Skin of body (tissue), 2 donors: ENCODE data around the gene SLFN11. TPM values are rescaled to one million over a fixed set of nuclear protein-coding genes. Genes with fewer than 3 reads are reported as not detected.
"Not testable (repeated sequence)": the region's sequence is repeated elsewhere in the genome, so short reads cannot be mapped to it uniquely, and the experiment has no call there.

Experiments used
- DNase-seq: peaks from one replicate; lab custom pipeline; 2025; lab: John Stamatoyannopoulos, UW
- total RNA-seq: library from RNA; depleted of rRNA; stranded (reverse); fragments of >200 nt; gene quantifications from one replicate; pipeline ENCODE4 v1.2.3, GENCODE V29; 2014

Gene SLFN11
- total RNA-seq, 1 donor from 2014 or later: 27.9 TPM

DNA sequence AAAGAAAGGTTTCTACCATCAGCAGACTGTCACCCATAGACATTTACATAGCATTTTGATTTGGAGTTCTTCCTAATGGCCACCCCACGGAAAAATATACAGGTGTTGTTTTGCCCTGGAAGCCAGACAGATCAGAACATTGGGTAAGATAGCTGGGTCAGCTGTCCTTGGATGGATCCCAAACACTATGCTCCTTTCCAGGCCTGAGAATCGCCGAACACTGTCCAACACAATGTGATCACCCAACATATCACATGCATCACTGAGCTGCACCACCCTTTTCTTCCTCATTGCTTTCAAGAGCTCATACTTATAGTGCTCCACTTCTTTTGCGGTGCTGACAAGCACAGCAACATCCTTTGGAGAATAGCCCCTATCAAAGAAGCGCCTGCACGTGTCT lies 21.1 kb downstream of the SLFN11 start:
- no peak for DNase-seq

DNA sequence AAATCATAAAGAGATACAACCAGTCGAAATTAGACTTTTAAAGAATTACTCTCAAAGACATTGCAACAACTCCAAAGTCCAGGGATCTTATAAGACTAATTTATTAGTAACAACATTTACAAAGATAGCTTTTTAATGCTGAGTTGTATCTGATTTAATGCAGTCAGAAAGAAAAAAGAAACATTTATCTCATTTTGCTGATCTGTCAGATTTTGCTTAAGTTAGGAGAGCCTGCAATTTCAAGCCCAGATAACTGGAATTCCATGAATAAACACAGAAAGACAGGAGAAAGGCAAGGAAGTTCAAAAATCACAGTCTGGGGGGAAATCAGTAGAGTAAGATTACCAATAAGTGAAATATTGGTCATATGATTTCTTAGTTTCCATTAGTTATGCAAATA lies 22.9 kb downstream of the SLFN11 start:
- no peak for DNase-seq

DNA sequence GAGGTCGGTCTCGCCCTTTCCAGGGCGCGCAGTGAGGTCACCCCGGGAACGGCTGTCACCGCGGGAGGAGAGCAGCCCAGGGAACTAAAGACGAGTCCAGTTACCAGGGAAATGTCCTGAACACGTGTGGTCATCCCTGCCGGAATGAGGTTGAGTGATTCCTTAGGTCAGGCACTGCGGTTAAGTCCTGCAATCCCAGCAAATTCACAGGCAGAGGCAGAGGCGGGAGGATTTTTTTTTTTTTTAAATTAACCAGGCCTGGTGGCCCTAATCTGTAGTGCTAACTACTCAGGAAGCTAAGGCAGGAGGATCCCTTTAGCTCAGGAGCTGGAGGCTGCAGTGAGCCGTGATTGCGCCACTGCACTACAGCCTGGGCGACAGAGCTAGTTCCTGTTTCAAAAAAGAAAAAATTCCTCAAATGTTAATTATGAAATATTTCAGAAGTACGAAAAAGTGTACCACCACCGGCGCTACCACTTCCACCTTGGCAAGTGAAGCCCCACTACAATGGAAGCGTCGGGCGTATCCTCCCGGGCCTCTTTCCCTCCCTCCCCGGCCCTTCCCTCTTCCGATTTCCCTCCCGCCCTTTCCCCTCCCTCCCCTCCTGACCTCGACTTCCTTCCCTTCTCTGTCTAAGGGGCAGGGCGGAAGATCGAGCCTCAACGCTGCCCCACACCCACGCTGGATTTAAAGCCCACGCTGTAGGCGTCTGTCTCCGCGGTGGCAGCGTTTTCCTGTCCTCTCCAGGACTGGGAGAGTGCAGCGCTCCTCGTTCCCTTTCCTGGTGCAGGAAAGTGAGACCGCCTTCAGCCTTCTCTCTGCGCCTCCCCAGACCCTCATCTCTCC lies 27.3 kb downstream of the SLFN11 start:
- DNase-seq: peak; percentile 26

DNA sequence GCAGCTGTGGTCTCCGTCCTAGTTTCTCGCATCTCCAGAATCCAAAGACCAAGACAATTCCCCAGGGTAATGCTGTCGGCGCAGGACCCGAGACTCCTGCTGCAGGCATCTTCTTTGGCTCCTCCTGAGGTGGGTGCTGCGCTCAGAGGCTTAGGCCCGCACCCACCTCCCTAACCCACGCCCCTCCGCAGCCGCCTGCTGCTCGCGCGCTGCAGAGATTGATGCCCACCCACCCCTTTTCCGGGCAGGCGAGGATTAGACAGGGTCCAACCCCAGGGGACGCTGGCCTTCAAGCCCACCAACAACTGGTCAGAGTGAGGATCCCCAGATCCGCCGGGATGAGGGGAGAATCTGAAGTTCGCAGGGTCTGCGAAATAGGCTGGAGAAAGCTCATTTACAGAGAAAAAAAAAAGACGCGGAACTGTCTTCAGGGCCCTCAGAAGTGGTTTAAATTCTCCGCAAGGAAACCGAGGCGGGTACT lies 27.9 kb downstream of the SLFN11 start:
- no peak for DNase-seq

DNA sequence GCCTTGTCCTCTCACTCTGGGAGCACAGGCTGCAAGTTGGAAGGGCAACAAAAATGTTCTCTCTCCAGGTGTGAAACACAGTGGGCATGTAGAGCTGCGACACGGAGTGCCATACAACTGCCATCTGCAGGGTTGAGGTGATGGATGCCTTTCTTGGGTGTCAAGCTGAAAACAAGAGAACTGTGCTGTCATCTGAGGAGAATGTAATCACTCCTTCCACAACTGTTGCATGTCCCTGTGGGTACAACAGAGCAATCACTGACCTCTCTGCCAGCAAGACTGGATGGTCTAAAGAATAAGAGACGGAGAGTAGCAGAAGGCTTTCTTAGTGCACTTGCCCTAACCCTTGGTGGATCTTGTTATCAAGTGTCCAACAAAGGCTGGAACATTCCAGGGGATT lies 29.2 kb downstream of the SLFN11 start:
- no peak for DNase-seq

DNA sequence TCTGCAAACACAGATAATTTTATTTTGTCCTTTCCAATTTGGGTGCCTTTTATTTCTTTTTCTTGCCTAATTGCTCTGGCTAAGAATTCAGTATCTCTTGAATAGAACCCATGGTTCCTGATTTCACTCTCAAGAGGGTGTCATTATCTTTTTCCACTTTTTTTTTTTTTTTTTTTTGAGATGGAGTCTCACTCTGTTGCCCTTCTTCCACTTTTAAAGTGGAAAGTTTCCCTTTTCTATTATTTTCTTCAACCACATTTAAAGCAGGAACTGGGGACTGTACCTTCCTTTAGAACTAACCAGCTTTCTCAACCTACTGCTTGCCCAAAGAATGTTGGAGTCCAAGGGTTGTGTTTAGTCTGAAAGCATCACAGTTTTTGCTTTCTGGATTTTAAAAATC lies 31.1 kb downstream of the SLFN11 start:
- no peak for DNase-seq

DNA sequence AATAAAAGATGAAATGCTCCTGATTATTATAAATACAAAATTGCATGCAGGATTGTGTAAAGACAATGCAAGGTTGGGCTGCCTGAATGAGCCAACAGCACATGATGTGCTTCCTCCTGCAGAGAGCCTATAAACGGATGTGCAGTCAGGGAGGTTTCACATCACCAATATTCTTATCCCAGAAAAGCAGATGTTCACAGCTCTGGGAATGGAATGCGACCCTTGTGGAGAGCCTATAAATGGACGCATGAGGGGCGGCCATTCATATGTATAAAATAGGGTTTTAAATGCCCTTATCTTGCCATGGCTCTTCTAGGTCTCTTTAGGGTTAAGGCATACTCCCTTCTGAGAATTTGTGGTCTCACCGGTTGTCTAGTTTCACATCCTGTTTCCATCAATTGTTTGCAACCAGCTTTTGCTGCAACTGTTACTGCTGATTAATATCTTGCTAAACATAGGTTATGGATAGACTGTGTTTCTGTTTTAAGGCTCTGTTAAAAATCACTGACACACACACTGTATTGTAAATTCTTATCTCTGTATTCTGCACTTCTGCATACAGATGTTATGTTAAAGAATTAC lies 31.9 kb downstream of the SLFN11 start:
- no peak for DNase-seq

DNA sequence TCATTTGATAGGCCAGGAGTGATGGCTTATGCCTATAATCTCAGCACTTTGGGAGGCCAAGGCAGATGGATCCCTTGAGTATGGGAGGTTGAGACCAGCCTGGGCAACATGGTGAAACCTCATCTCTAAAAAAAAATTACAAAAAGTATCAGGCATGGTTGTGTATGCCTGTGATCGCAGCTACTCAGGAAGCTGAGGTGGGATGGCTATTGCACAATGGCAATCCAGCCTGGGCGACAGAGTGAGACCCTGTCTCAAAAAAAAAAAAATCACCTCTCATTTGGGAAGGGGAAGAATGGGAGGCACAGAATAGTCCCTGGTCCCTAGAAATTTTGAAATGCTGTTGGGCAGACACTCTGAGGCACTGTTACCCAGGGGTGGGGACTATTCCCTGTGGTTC lies 35.2 kb downstream of the SLFN11 start:
- DNase-seq: no peak

DNA sequence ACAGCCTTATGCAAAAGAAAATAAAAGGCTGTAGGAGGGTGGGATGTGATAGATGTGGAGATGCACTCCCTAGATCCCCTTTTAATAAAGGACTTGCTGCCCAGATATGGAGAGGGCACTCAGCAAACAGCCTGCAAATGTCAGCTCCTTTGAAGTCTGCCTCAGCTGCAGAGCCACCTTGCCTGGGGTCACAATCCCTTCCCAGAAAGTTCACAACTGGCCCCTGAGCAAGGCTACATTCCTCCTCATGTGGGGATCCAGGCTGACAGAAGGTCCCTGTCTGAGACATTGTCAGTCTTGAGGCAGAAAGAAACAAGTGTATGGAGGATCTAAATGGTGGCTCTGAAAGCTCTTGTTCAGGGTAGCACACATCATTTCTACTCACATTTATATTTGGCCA lies 36.1 kb downstream of the SLFN11 start:
- DNase-seq: no peak

DNA sequence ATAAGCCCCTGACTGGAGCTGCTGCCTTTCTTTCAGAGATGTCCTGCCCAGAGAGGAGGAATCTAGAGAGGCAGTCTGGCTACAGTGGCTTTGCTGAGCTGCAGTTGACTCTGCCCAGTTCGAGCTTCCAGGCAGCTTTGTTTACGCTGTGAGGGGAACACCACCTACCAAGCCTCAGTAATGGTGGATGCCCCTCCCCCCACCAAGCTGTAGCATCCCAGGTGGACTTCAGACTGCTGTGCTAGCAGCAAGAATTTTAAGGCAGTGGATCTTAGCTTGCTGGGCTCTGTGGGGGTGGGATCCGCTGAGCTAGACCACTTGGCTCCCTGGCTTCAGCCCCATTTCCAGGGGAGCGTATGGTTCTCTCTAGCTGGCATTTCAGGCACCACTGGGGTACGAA lies 39.8 kb downstream of the SLFN11 start:
- DNase-seq: not testable (repeated sequence)

DNA sequence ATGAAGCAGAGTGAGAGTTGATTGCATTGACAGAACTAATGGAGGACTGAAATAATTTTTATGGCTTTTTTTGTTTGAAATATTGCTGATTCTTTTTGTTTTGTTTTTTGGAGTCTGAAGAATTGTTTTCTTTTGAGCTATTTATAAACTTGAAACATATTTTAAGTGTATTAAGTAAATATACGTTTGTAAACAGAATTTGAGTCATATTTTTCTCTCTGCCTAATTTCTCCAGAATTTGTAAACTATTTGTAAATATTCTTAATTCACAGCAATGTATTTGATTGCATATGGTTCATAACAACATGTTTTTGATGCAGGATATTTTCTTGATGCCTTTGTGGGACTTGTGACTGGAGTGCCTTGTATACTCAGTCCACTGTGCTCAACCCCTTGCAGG lies 50.7 kb downstream of the SLFN11 start:
- DNase-seq: no peak

DNA sequence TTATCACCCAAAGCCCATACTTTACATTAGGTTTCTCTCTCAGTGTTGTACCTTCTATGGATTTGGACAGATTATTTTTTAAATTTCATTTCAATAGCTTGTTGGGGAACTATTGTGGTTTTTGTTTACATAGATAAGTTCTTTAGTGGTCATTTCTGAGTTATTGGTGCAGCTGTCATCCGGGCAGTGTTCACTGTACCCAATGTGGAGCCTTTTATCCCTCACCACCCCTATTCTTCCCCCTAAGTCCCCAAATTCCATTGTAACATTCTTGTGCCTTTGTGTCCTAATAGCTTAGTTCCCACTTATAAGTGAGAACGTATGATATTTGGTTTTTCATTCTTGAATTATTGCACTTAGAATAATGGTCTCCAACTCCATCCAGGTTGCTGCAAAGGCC lies 57.5 kb downstream of the SLFN11 start:
- no peak for DNase-seq

DNA sequence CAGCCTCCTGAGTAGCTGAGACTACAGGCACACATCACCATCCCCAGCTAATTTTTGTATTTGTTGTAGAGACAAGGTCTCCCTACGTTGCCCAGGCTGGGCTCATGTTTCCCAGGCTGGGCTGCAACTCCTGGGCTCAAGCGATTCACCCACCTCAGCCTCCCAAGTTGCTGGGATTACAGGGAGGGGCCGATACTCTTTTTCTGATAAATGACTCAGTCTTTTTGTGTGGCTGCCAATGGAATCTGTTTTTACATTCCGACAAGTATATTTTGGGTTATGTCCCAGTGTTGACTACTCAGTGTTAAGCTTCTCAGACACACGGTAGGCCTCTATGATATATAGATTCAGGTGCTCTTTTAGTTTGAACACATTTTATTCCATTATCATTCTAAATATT lies 58.1 kb downstream of the SLFN11 start:
- DNase-seq: peak; percentile 26

DNA sequence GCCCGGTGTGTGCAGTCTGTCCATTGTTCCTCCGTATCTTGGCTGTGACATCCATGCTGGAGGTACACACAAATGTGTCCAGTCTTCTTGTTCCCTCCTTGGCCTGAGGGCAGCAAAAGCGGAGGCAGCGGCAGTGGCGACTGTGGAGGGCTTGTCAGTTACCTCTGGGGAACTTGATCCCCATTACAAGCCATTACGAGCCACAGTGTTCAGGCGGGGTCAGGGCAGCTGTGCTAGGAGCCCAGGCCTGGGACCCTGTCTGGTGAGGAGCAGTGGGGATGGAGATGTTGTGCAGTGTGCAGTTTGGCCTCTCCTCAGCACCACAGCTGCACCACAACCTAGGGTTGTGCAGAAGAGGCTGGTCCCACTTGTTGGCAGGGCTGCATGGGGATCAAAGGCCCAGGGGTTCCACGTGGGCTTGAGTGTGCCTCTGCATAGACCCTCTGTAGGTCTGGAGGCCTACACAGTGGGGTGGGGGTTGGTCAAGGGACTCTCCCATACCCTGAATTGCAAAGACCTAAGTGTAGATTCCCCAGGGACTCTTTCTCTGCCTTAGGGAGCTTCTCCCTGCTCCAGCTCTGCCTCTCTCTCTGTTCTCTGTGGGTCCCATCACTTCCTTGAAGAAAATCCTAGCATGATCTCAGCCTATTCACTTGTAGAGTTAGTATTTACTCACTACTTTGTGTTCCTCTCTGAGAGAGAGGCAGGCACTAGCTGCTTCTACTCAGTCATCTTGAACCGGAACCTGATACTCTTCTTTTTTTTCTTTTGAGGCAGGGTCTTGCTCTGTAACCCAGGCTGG lies 58.8 kb downstream of the SLFN11 start:
- no peak for DNase-seq

DNA sequence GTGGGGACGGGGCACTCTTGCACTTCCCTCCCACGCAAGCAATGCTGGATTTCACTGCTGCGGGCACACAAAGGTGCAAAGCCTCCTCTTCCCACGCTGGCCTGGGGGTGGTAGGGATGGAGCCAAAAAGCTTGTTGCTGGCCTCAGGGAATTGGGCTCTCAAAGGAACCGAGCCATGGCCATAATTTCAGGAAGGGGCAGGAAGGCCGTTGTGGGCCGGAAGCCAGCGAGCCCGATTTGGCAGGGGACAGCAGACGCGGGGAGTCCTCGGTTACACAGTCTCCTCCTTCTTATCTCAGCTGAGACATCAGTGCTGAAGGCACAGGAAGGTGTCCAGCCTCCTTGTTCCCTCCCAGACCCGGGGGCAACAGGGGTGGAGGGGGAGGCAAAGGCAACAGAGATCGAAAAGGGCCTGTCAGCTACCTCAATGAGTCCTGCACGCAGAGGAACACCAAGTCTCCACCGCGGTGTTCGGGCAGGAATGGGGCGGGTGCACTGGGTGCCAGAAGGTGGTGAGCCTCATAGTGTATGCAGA lies 59.5 kb downstream of the SLFN11 start:
- DNase-seq: no peak

DNA sequence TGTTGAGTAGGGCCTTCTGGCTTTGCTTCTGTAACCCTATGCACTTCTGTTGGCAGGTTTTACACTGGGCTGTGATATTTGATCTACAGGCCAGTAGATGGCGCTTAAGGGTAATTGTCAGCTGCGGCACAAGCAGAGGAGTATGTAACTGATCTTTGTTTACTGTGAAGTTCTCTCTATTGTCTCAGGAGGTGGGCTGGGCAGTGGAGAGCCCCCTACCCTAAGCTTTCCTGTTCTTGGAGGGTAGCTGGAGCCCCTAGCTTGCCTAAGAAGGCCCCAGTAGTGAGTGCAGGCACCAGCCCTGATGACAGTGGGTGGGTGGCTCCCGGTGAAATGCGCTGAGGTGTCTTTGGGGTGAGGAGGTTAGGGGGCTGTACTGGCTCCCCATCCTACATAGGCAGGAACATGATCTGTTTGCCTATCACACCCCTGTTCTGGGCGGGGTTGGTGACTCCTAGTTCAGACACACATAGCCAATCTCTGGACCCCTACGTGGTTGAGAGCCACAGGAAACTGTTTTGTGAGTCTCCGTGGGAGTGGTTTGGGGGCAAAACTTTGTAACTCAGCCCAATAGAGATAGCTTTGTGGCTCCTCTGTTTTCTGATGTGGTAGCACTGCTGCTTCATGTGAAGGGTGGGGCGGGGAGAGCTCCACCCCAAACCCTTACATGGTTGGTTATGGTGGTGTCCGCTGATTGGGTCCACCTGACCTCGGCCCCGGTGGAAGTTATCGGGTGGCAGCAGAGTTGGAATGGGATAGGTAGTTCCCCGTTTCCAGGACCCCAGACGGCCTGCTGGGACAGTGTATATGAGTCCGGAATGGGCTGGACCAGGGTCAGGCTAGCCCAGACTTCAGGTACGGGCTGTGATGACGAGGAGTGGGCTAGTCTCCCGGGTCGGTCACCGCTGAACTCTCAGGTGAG lies 60.4 kb downstream of the SLFN11 start:
- peak; percentile 57 for DNase-seq

DNA sequence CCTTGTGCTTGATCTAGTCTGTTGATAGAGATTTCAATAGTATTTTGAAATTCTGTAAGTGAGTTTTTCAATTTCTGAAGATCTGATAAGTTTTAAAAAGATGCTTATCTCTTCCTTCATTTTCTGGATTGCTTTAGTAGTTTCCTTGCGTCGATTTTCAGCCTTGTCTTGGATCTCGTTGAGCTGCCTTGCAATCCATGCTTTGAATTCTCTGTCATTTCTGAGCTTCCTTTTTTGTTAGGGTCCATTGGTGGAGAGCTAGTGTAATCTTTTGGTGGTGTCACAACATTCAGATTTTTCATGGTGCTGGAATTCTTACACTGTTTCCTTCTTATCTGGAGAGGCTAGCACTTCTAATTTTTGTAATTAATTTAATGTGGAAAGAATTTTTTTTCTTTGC lies 61.1 kb downstream of the SLFN11 start:
- no peak for DNase-seq

DNA sequence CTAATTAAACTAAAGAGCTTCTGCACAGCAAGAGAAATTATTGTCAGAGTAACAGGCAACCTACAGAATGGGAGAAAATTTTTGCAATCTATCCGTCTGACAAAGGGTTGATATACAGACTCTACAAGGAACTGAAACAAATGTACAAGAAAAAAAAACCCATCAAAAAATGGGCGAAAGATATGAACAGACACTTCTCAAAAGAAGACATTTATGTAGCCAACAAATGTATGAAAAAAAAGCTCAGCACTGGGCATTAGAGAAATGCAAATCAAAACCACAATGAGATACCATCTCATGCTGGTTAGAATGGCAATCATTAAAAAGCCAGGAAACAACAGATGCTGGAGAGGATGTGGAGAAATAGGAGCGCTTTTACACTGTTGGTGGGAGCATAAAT lies 64.1 kb downstream of the SLFN11 start:
- DNase-seq: not testable (repeated sequence)
